Iris pigment epithelial cell (primary cell): ENCODE results near the gene ZNF296.
A peak's percentile ranks its signal among the peaks of the same experiment; 100 is the strongest.

Source experiments
- DNase-seq: peaks from one replicate; pipeline ENCODE4 v3.0.0-alpha.2; 2011; ENCODE audit warnings: low read depth

ZNF296 gene

DNA sequence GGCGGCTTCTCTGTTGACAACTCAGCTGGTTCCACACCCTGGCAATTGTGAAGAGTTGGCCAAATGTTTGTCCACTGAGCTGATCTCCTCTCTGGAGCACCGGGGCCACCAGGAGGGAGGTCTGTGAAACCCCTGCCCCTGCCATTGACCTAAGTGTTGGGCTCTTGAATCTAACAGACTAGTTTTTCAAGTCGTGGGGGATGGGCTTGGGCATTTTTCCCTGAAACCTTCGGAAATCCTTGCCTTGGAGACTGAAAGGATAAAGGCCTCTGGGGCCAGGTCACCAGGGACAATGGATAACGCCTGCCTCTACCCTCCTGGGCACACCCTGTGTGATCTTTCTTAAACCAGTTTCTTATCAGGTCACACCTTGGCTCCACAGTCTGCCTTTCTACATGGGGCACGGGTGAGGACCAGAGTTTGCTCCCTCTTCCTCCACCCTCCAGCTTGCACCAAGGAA, 3.7 kb upstream of the ZNF296 start:
- DNase-seq: no peak

DNA sequence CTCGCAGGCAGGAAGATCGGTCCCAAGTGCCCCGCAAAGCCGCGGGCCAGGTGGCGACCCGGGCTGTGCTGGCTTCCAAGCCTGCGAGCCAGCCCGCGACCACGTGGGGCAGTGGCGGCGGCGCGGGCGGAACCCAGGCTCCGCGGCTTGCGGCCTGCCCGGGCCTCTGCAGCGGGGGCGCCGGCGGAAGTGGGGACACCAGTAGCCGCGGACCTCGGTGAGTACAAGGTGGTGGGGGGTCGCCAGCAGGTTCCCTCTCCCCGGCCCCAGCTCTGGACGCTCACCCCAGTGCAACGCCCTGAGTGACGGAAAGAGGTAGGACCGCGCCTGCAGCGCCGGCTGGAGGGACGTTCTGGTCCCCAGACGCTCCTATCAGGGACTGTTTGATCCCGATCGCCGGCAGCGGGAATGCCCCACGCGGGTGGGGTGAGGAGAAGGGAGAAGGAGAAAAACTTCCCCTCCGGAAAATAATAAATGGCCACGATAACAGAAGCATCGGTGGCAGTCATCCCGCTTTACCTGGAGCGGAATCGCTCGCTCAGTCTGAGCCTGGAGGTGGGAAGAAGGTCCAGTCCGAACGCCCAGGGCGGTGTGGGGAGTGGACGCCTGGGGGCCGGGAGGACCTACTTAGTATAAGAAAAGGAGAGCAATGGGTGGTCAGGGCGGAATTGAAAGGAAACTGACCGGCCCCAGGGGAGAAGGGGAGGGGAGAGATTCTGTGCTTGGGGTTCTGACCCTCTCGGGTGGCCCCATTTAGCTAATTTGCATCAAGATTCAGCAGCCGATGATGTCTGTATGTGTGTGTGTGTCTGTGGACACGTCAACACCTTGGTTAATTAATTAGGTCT, 3.0 kb upstream of the ZNF296 start, which contains the start of gene GEMIN7:
Gene GEMIN7, plus strand, starts transcription at position 198 of the 848 bp plus-strand sequence. CDS start 10,855 bp downstream, outside the sequence.
- DNase-seq: peak; percentile 75

DNA sequence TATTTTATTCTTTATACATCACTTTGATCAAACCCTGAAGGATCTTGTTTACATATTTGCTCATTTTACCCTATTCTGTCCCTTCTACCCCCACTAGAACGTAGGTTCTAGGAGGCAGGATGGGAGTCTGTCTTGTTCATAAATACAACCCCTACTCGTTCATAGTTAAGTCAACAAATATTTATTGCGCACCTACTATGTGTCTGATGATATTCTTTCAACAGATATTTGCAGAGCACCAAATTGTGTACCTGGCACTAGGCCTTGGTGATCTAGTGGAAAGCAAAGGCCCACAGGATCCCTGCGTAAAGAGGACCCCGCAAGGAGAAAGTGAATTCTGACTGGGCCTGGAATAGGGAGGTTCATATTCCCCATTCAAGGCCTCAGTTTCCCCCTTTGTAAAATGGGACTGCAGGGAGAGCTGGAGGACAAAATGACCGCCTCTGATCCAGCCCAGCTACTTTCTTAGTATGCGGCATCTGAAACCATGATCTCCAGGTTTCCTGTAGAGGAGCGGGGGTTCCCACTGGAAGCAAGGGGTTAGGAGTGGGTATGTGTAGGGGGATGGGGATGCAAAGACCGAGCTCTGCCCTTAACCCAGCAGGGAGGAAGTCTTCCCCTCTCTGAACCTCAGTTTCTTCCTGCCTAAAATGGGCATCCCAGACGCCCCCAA, 2.2 kb upstream of the ZNF296 start:
- DNase-seq: no peak

DNA sequence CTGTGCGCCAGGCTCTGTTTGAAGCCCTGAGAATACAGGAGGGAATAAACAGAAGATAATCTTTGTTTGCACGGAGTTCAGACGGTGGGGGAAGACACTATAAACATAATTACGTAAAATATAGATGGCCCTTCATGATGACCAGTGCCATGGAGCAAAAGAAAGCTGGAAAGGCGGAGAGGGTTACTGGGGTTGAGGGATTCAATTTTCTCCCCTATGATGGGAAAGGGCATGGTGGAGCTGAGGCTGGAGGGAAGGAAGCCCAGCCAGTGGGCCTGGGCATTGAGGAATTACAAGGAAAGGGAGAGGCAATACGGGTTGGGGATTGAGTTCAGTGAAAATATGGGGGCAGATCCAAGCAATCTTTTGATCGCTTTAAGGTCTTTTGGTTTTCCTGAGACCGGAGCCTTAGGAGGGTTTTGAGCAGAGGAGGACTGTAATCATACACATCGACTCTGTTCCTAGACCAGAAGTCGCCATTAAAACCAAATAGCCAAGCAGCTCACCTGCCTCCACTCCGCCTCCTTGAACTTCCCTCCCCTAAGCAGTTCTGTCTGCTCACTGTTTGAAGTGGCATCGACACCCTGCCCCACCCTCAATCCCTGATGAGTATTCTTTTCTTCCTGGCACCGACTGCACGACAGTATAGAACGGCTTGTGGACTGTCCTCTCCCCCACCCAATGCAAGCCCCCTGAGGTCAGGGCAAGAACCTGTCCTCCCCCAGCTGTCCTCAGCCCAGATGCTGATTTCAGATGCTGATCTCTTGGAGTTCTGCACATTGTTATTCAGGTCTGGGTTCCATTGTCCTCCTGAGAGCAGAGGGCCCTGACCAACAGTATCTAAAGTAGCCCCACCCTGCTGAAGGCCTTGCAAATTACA, 813 bp upstream of the ZNF296 start:
- DNase-seq: no peak

- peak; percentile 36 for DNase-seq
These were observed 813 bp downstream of the ZNF296 start for GRCh38 chr19:45075301-45076028.

DNA sequence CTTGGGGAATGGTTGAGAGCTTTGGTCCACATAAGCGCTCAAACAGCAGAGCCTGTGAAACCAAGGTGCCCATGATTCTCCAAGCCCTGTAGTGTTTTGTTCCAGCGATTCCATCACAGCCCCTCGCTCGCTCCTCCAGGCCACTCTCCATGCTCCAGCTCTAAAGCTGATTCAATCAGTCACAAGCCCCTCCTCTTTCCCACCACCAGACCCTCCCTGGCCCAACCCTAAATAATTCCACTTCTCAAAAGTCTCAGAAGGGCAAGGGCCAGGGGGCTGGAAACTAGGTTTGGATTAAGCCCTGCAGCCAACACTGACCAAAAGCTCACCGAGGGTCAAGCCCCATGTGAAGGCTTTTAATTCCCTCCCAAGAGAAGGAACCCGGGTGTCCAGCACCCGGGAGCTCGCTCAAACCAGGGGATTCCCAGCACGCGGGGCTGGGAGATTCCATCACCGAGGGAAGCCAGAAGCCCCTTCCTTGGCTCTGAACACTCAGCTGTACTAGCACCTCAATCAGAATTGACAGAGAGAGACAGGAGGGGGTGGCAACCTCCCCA, 1.5 kb downstream of the ZNF296 start:
- DNase-seq: no peak

GRCh38 chr19:45071969-45072790, 4.1 kb downstream of the ZNF296 start:
- no peak for DNase-seq

GRCh38 chr19:45071545-45071938, 4.7 kb downstream of the ZNF296 start:
- DNase-seq: no peak

GRCh38 chr19:45070861-45071544, 5.3 kb downstream of the ZNF296 start:
- DNase-seq: no peak

GRCh38 chr19:45070214-45070613, 6.1 kb downstream of the ZNF296 start:
- DNase-seq: no peak

- peak; percentile 23 for DNase-seq
These were observed 7.2 kb downstream of the ZNF296 start for GRCh38 chr19:45069056-45069455.

DNA sequence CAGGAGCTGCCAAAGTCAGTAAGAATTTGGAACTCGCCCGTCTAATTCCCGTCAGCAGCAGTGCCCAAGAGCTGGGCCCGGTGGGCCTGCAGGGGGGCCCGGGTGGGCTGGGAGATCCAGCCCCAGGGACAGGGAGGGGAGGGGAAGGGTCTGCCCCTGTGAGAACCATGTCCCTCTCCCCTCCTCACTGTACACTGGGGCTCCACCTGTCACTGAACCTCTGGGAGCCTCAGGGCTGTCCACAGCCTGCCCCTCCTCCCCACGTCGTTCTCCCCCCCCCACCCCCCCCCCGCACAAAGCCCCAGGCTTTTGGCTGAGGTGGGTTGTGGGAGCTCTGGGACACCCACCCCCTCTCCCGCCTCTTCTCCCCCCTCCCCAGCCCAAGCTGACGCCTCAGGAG, 8.2 kb downstream of the ZNF296 start:
- no peak for DNase-seq

GRCh38 chr19:45066921-45067661, 9.2 kb downstream of the ZNF296 start:
- DNase-seq: no peak

DNA sequence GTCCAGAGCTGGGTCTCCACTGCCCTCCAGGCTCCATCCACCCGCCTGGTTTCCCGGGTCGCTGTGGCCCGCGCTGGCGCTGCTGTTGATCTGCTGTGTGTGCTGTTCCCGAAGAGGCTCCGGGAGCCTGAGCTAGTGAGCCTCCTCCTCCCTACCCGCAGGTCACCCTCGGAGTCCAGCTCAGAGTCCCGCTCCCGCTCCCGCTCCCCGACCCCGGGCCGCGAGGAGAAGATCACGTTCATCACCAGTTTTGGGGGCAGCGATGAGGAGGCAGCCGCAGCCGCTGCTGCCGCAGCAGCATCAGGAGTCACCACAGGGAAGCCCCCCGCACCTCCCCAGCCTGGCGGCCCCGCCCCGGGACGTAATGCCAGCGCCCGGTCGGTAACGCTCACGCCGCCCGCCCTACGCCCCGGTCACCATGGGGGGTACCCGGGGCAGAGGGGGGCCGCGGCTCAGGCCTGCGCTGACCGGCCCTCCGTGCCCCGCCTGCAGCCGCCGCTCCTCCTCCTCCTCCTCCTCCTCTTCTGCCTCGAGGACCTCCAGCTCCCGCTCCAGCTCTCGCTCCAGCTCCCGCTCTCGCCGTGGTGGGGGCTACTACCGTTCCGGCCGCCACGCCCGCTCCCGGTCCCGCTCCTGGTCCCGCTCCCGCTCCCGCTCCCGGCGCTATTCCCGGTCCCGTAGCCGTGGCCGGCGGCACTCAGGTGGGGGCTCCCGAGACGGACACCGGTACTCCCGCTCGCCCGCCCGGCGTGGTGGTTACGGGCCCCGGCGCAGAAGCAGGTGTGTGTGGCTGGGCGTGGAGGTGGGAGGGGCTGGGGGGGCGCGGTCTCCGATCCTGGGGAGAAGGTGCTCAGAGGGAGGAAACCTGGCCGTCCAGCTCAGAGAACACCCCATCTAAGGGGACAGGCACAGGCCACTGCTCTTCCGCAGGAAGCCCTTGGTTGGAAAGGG, 12.2 kb downstream of the ZNF296 start:
- DNase-seq: no peak

DNA sequence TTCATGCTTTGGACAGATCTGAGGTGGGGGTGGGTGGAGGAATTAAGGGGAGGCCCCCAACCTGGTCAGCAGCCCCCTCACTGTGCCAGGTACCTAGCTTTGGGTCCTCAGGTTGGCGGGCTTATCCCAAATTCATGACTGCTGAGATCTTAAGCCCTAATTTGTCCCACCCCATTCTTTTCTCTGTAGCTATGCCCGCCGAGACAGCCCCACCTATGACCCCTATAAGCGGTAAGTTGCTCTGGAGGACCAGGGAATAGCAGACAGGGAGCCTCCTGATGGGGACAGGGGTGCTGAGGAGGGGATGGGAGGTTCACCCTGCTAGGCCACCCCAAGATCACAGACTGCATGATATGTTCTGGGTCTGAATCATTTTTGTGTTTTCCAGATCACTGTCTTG, 14.3 kb downstream of the ZNF296 start:
- DNase-seq: no peak

DNA sequence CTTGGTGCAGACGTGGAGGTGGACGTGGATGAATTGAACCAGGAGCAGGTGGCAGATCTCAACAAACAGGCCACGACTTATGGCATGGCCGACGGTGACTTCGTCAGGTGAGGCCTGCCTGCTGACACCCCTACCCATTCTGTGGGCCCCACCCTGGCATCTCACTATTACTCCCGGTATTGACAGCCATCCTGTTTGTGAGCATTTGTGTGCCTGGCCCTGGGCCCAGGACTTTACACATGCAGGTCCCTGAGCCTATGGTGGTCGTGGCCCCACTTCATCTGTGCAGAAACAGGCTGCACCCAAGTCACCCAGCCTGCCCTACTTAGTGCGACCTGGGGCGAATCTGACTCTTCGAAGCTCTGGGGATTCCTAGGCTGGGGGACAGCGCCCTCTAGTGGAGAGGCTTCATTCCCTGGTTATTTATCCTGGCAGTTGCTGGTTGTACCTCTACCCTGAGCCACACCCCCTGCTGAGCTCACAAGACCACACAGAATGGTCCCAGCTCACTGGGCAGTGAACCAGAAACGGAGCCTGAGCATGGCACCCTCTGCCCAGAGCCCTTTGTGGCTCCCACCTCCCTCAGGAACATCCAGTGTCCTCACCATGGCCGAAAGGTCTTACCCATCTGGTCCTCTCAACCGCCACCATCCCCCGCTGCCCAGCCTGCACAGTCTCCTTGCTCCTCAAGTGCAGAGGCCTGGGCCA, 16.9 kb downstream of the ZNF296 start:
- peak; percentile 82 for DNase-seq

DNA sequence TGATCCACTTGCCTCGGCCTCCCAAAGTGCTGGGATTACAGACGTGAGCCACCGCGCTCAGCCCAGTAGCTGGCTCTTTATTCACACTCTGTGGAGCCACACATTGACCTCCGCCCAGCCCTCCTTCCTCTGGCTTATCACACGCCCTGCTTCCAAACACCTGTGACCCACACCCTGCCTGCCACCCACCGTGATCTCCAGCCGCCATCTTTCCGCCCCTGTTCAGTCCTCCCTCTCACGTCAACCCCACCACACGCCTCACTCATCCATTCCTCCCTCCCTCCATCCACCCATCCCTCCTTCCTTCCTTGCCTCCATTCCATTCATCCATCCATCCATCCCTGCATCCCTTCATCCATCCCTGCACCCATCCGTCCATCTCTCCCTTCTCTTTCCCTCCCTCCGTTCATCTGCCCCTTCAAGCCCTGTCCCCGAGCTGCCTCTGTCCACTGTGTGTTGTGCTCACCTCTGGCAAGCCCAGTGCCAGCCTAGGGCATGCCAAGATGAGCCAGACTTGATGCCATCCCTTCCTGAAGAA, 17.6 kb downstream of the ZNF296 start:
- no peak for DNase-seq
